Measurements from ENCODE around the gene CPVL. TPM values are rescaled to one million over a fixed set of nuclear protein-coding genes. Genes with fewer than 3 reads are reported as not detected.
A peak's percentile ranks its signal among the peaks of the same experiment; 100 is the strongest.

The CPVL gene
- total RNA-seq, 1 donor from 2014 or later: 49.4 TPM

GRCh38 chr7:29030781-29031275 lies 115.5 kb downstream of the CPVL start:
- no peaks in the 10 kb centered on the region for H3K4me1 ChIP-seq
- no peaks in the 10 kb centered on the region for H3K27me3 ChIP-seq (ENCODE audit: low read depth)
- H3K4me3 ChIP-seq: no peak overlapping the region
- intact Hi-C loops (cut with DNase I): no loop called here
- ATAC-seq: no peak
- peaks cover 12% of the 10 kb centered on the region for H3K9me3 ChIP-seq
- TF ChIP-seq CTCF (IDR thresholded peaks at IDR 0.05): no peak
- DNase-seq: no peak
- H3K27ac ChIP-seq: no peak overlapping the region
- H3K36me3 ChIP-seq: no peaks in the 10 kb centered on the region

- intact Hi-C loops (cut with DNase I): no loop called here
- TF ChIP-seq CTCF (IDR thresholded peaks at IDR 0.05): no peak
Measured at GRCh38 chr7:29022291-29022988, 123.9 kb downstream of the CPVL start.

GRCh38 chr7:29019896-29020295 lies 126.4 kb downstream of the CPVL start:
- intact Hi-C loops (cut with DNase I): no loop called here
- Histone ChIP-seq H3K4me3 (no peak overlapping the region), H3K9me3 (peaks cover 8% of the 10 kb centered on the region), H3K27ac (no peak overlapping the region), H3K36me3 (no peaks in the 10 kb centered on the region), H3K4me1 (no peaks in the 10 kb centered on the region), H3K27me3 (ENCODE audit: low read depth) (no peaks in the 10 kb centered on the region)
- DNase-seq: no peak
- TF ChIP-seq CTCF (IDR thresholded peaks at IDR 0.05): no peak
- ATAC-seq: no peak

More at GRCh38 chr7:29022291-29022988, 123.9 kb downstream of the CPVL start:
- Histone ChIP-seq H3K36me3 (no peaks in the 10 kb centered on the region), H3K4me1 (no peaks in the 10 kb centered on the region), H3K27me3 (ENCODE audit: low read depth) (no peaks in the 10 kb centered on the region), H3K9me3 (peaks cover 25% of the 10 kb centered on the region), H3K4me3 (no peak overlapping the region), H3K27ac (no peak overlapping the region)
- ATAC-seq (peak in 1 of 2 donors; percentile 34), DNase-seq (no peak)

- DNase-seq (no peak), ATAC-seq (no peak)
- no peaks in the 10 kb centered on the region for H3K4me1 ChIP-seq
- no peaks in the 10 kb centered on the region for H3K27me3 ChIP-seq (ENCODE audit: low read depth)
- H3K9me3 ChIP-seq: peaks cover 5% of the 10 kb centered on the region
- intact Hi-C loops (cut with DNase I): no loop called here
- no peaks in the 10 kb centered on the region for H3K36me3 ChIP-seq
- no peak overlapping the region for H3K4me3 ChIP-seq
- H3K27ac ChIP-seq: no peak overlapping the region
- no peak for TF ChIP-seq CTCF (IDR thresholded peaks at IDR 0.05)
Measured at GRCh38 chr7:29019387-29019786, 127.0 kb downstream of the CPVL start.

GRCh38 chr7:29017713-29018112 lies 128.6 kb downstream of the CPVL start:
- no peaks in the 10 kb centered on the region for H3K36me3 ChIP-seq
- ATAC-seq (no peak), DNase-seq (no peak)
- no peaks in the 10 kb centered on the region for H3K4me1 ChIP-seq
- TF ChIP-seq CTCF (IDR thresholded peaks at IDR 0.05): no peak
- H3K27me3 ChIP-seq (ENCODE audit: low read depth): no peaks in the 10 kb centered on the region
- H3K9me3 ChIP-seq: no peaks in the 10 kb centered on the region
- no peak overlapping the region for H3K27ac ChIP-seq
- H3K4me3 ChIP-seq: no peak overlapping the region
- intact Hi-C loops (cut with DNase I): no loop called here
